Coronary artery (tissue), 2 donors: ENCODE data around the gene MME.

ENCODE experiments used
- DNase-seq: peaks from one replicate; pipeline ENCODE4 v3.0.0-alpha.2; 2017; ENCODE audit warnings: low spot score
- H3K27ac ChIP-seq, 2 donors: fragments of 200-600 bp; sonication (generic); one replicate each; pipeline ENCODE4 v1.5.1; 2016 to 2019
- H3K4me3 ChIP-seq: fragments of 200-600 bp; sonication (generic); 2 replicates; pipeline ENCODE4 v1.5.1; 2016; ENCODE audit warnings: mild to moderate bottlenecking, moderate library complexity
- CTCF ChIP-seq: fragments of 200-600 bp; sonication (generic); IDR thresholded peaks from one replicate; pipeline ENCODE4 v1.5.1; 2019; ENCODE audit warnings: antibody characterized with exemption

Gene MME

GRCh38 chr3:155135003-155135402 is 54.9 kb downstream of the MME start:
- H3K27ac ChIP-seq, result no peak overlapping the region
- no peak for TF ChIP-seq CTCF

GRCh38 chr3:155138677-155139076 is 58.6 kb downstream of the MME start:
- H3K4me3 ChIP-seq, result no peak overlapping the region
- H3K27ac ChIP-seq, result no peak overlapping the region
- no peak for TF ChIP-seq CTCF
- no peak for DNase-seq

More at GRCh38 chr3:155135003-155135402, 54.9 kb downstream of the MME start:
- H3K4me3 ChIP-seq, result no peak overlapping the region
- DNase-seq, result no peak

GRCh38 chr3:155147588-155147987 is 67.5 kb downstream of the MME start:
- no peak for TF ChIP-seq CTCF

GRCh38 chr3:155149494-155149893 is 69.4 kb downstream of the MME start:
- H3K4me3 ChIP-seq, result no peak overlapping the region
- no peak for DNase-seq

More at GRCh38 chr3:155147588-155147987, 67.5 kb downstream of the MME start:
- no peak for DNase-seq
- no peak overlapping the region for H3K27ac ChIP-seq
- no peak overlapping the region for H3K4me3 ChIP-seq

GRCh38 chr3:155153242-155154186 is 73.4 kb downstream of the MME start:
- no peak for TF ChIP-seq CTCF
- no peak for DNase-seq
- no peak overlapping the region for H3K27ac ChIP-seq
- no peak overlapping the region for H3K4me3 ChIP-seq

More at GRCh38 chr3:155149494-155149893, 69.4 kb downstream of the MME start:
- TF ChIP-seq CTCF, result no peak
- no peak overlapping the region for H3K27ac ChIP-seq

GRCh38 chr3:155154255-155154654 is 74.1 kb downstream of the MME start:
- TF ChIP-seq CTCF, result no peak
- DNase-seq, result no peak
- no peak overlapping the region for H3K4me3 ChIP-seq
- H3K27ac ChIP-seq, result no peak overlapping the region
